ENCODE results near the gene NR3C2.

DNA sequence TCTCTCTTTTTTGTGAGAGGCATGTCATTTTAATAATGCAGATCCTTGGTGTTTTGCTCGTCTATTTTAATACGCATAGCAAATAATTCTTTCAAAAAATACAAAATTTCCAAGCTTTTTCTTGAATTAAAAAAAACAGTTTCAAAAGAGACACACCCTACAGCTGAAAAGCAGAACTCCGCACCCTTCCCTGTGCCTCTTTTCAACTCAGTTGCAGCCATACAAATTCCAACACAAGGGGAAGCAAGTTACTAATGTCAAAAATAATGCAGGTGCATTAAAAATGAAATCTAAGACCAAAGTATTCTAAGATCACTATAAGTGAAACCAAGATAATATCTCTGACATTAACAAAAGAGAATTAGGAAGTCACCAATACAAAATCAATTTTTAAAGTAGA lies 66.6 kb downstream of the NR3C2 start:
- no peak for TF ChIP-seq EZH2 (IDR thresholded peaks at IDR 0.05; ENCODE audit: low read depth)
- TF ChIP-seq, protein P1, sequence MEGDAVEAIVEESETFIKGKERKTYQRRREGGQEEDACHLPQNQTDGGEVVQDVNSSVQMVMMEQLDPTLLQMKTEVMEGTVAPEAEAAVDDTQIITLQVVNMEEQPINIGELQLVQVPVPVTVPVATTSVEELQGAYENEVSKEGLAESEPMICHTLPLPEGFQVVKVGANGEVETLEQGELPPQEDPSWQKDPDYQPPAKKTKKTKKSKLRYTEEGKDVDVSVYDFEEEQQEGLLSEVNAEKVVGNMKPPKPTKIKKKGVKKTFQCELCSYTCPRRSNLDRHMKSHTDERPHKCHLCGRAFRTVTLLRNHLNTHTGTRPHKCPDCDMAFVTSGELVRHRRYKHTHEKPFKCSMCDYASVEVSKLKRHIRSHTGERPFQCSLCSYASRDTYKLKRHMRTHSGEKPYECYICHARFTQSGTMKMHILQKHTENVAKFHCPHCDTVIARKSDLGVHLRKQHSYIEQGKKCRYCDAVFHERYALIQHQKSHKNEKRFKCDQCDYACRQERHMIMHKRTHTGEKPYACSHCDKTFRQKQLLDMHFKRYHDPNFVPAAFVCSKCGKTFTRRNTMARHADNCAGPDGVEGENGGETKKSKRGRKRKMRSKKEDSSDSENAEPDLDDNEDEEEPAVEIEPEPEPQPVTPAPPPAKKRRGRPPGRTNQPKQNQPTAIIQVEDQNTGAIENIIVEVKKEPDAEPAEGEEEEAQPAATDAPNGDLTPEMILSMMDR (conservative IDR thresholded peaks at IDR 0.05), result no peak

Measured in PC-9 (cell line).